Measurements from ENCODE around the gene NELFCD.
A peak's percentile ranks its signal among the peaks of the same experiment; 100 is the strongest.

Gene NELFCD

DNA sequence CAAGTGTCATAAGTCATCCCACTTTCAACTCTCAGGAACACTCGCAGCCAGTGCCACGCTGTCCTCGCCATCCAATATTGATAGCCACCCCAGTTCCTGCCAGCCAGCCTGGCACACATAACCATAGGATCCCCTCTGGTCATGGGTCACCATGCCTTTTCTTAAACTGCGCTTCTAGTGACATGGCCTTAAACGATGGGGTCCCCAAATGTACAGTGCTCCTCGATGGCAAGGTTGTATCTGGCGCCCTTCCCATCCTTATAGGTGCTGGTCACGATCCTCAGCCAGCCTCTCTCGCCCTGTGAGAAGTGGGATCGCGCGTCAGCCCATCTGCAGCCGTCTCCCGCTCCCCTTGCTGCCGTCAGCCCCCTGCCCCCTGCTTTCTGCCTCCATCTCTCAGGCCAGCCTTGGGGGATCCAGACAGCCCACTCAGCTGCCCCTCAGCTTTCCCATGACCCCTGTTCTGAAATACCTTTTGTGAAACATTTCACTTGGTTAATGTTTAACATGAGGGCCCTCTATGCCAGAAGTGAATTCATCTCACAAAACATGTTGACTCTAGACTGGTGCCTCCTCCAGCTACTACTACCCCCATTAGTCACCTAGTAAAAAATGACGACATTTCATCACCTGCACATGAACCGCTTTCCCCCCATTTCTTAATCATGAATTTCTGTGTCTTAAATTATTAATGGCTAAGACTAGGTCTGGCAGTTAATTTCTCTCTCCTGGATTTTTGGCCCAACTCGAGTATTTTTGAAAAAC, 14.6 kb downstream of the NELFCD start:
- no peak for DNase-seq (ENCODE audit: low read depth, low spot score)
- Histone ChIP-seq H3K4me3 (ENCODE audit: insufficient read length, low read depth) (no peak overlapping the region), H3K9me3 (ENCODE audit: insufficient read depth, low read length) (no peaks in the 10 kb centered on the region), H3K36me3 (ENCODE audit: insufficient read depth, insufficient read length, low read length) (peaks cover 89% of the 10 kb centered on the region), H3K9ac (ENCODE audit: insufficient read length, low read depth) (no peak overlapping the region), H3K27me3 (ENCODE audit: insufficient read depth, insufficient read length) (no peaks in the 10 kb centered on the region), H3K4me1 (ENCODE audit: insufficient read depth, insufficient read length) (no peaks in the 10 kb centered on the region)
- TF ChIP-seq SUZ12 (IDR thresholded peaks at IDR 0.05; ENCODE audit: extremely low read depth, insufficient read depth, insufficient read length) (no peak), YY1 (IDR thresholded peaks at IDR 0.05; ENCODE audit: insufficient read depth, insufficient read length) (no peak), ZNF274 (IDR thresholded peaks at IDR 0.05; ENCODE audit: low read depth, low read length) (no peak)

DNA sequence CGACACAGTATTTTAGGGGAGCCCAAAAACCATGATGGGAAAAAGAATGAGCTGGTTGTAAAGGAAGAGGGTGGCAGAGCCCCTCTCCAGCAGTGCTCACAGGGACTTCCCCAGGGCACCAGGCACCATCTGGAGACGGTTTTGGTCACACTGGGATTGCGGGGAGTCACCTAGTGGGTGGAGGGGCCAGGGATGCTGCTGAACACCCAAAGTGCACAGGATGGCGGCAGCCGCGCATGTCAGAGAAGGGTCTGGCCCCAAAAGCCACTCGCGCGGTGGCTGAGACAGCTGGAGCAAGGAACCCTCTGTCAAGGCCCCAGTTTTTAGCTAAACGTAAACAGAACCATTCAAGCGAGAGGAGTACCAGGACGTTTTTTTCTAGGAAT, 15.2 kb downstream of the NELFCD start:
- Histone ChIP-seq H3K9me3 (ENCODE audit: insufficient read depth, low read length) (no peaks in the 10 kb centered on the region), H3K9ac (ENCODE audit: insufficient read length, low read depth) (no peak overlapping the region), H3K27me3 (ENCODE audit: insufficient read depth, insufficient read length) (no peaks in the 10 kb centered on the region), H3K4me1 (ENCODE audit: insufficient read depth, insufficient read length) (no peaks in the 10 kb centered on the region), H3K36me3 (ENCODE audit: insufficient read depth, insufficient read length, low read length) (peaks cover 89% of the 10 kb centered on the region), H3K4me3 (ENCODE audit: insufficient read length, low read depth) (no peak overlapping the region)
- no peak for DNase-seq (ENCODE audit: low read depth, low spot score)
- TF ChIP-seq YY1 (IDR thresholded peaks at IDR 0.05; ENCODE audit: insufficient read depth, insufficient read length) (no peak), SUZ12 (IDR thresholded peaks at IDR 0.05; ENCODE audit: extremely low read depth, insufficient read depth, insufficient read length) (no peak), ZNF274 (IDR thresholded peaks at IDR 0.05; ENCODE audit: low read depth, low read length) (no peak)

DNA sequence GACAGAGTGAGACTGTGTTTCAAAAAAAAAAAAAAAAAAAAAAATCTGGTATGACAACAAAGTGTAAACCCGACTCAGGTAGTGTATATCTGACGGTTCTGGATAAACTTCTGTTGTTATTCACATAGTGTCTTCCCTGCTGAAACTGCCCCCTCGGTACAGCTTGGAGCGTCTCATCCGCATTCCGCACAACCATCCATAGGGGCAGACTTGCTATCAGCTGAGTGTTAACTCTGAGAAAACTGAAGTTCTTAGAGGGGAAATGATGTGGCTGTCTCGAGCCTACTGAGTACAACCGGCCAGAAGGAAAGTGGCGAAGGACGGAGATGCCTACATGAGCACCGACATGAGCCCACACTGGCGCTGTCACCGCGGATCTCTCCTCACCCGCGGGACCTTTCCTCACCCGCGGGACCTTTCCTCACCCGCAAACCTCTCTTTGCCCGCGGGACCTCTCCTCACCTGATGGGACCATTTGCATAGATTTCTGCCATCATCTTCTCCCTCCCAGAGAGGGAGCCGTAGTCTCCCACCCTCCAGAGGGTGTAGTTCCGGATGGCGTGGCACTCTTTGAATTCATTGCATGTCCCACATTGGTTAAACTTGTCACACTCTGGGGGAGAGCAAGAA, 16.2 kb downstream of the NELFCD start:
- Histone ChIP-seq H3K36me3 (ENCODE audit: insufficient read depth, insufficient read length, low read length) (peaks cover 87% of the 10 kb centered on the region), H3K9me3 (ENCODE audit: insufficient read depth, low read length) (no peaks in the 10 kb centered on the region), H3K9ac (ENCODE audit: insufficient read length, low read depth) (peak overlapping the region; percentile 32), H3K4me1 (ENCODE audit: insufficient read depth, insufficient read length) (no peaks in the 10 kb centered on the region), H3K4me3 (ENCODE audit: insufficient read length, low read depth) (no peak overlapping the region), H3K27me3 (ENCODE audit: insufficient read depth, insufficient read length) (no peaks in the 10 kb centered on the region)
- TF ChIP-seq YY1 (IDR thresholded peaks at IDR 0.05; ENCODE audit: insufficient read depth, insufficient read length) (no peak), ZNF274 (IDR thresholded peaks at IDR 0.05; ENCODE audit: low read depth, low read length) (no peak), SUZ12 (IDR thresholded peaks at IDR 0.05; ENCODE audit: extremely low read depth, insufficient read depth, insufficient read length) (no peak)
- no peak for DNase-seq (ENCODE audit: low read depth, low spot score)

- DNase-seq (ENCODE audit: low read depth, low spot score) = no peak
- Histone ChIP-seq H3K4me1 (ENCODE audit: insufficient read depth, insufficient read length) (no peaks in the 10 kb centered on the region), H3K4me3 (ENCODE audit: insufficient read length, low read depth) (no peak overlapping the region), H3K9me3 (ENCODE audit: insufficient read depth, low read length) (no peaks in the 10 kb centered on the region), H3K9ac (ENCODE audit: insufficient read length, low read depth) (no peak overlapping the region), H3K27me3 (ENCODE audit: insufficient read depth, insufficient read length) (no peaks in the 10 kb centered on the region), H3K36me3 (ENCODE audit: insufficient read depth, insufficient read length, low read length) (peaks cover 76% of the 10 kb centered on the region)
- no peak for TF ChIP-seq YY1 (IDR thresholded peaks at IDR 0.05; ENCODE audit: insufficient read depth, insufficient read length)
- no peak for TF ChIP-seq ZNF274 (IDR thresholded peaks at IDR 0.05; ENCODE audit: low read depth, low read length)
- no peak for TF ChIP-seq SUZ12 (IDR thresholded peaks at IDR 0.05; ENCODE audit: extremely low read depth, insufficient read depth, insufficient read length)
These were observed 17.6 kb downstream of the NELFCD start for GRCh38 chr20:58998656-58999055.

- Histone ChIP-seq H3K27me3 (ENCODE audit: insufficient read depth, insufficient read length) (no peaks in the 10 kb centered on the region), H3K4me3 (ENCODE audit: insufficient read length, low read depth) (no peak overlapping the region), H3K36me3 (ENCODE audit: insufficient read depth, insufficient read length, low read length) (peaks cover 73% of the 10 kb centered on the region), H3K9ac (ENCODE audit: insufficient read length, low read depth) (no peak overlapping the region), H3K9me3 (ENCODE audit: insufficient read depth, low read length) (no peaks in the 10 kb centered on the region), H3K4me1 (ENCODE audit: insufficient read depth, insufficient read length) (peaks cover 3% of the 10 kb centered on the region)
- DNase-seq (ENCODE audit: low read depth, low spot score) = no peak
- TF ChIP-seq SUZ12 (IDR thresholded peaks at IDR 0.05; ENCODE audit: extremely low read depth, insufficient read depth, insufficient read length) (no peak), YY1 (IDR thresholded peaks at IDR 0.05; ENCODE audit: insufficient read depth, insufficient read length) (no peak)
These were observed 19.3 kb downstream of the NELFCD start for GRCh38 chr20:59000326-59000725.

GRCh38 chr20:59001068-59001448, 20.0 kb downstream of the NELFCD start:
- H3K27me3 ChIP-seq (ENCODE audit: insufficient read depth, insufficient read length) = peaks cover under 1% of the 10 kb centered on the region
- DNase-seq (ENCODE audit: low read depth, low spot score) = no peak
- no peaks in the 10 kb centered on the region for H3K9me3 ChIP-seq (ENCODE audit: insufficient read depth, low read length)
- H3K4me1 ChIP-seq (ENCODE audit: insufficient read depth, insufficient read length) = peaks cover 4% of the 10 kb centered on the region
- H3K4me3 ChIP-seq (ENCODE audit: insufficient read length, low read depth) = no peak overlapping the region
- TF ChIP-seq YY1 (IDR thresholded peaks at IDR 0.05; ENCODE audit: insufficient read depth, insufficient read length) = no peak
- no peak for TF ChIP-seq ZNF274 (IDR thresholded peaks at IDR 0.05; ENCODE audit: low read depth, low read length)
- no peak for TF ChIP-seq SUZ12 (IDR thresholded peaks at IDR 0.05; ENCODE audit: extremely low read depth, insufficient read depth, insufficient read length)
- H3K36me3 ChIP-seq (ENCODE audit: insufficient read depth, insufficient read length, low read length) = peaks cover 65% of the 10 kb centered on the region
- H3K9ac ChIP-seq (ENCODE audit: insufficient read length, low read depth) = no peak overlapping the region

GRCh38 chr20:59001449-59002171, 20.6 kb downstream of the NELFCD start:
- H3K36me3 ChIP-seq (ENCODE audit: insufficient read depth, insufficient read length, low read length) = peaks cover 60% of the 10 kb centered on the region
- no peak for TF ChIP-seq YY1 (IDR thresholded peaks at IDR 0.05; ENCODE audit: insufficient read depth, insufficient read length)
- no peak for TF ChIP-seq SUZ12 (IDR thresholded peaks at IDR 0.05; ENCODE audit: extremely low read depth, insufficient read depth, insufficient read length)
- no peak for TF ChIP-seq ZNF274 (IDR thresholded peaks at IDR 0.05; ENCODE audit: low read depth, low read length)
- no peaks in the 10 kb centered on the region for H3K9me3 ChIP-seq (ENCODE audit: insufficient read depth, low read length)
- no peak overlapping the region for H3K9ac ChIP-seq (ENCODE audit: insufficient read length, low read depth)
- H3K4me3 ChIP-seq (ENCODE audit: insufficient read length, low read depth) = no peak overlapping the region
- H3K4me1 ChIP-seq (ENCODE audit: insufficient read depth, insufficient read length) = peaks cover 9% of the 10 kb centered on the region
- H3K27me3 ChIP-seq (ENCODE audit: insufficient read depth, insufficient read length) = peaks cover 6% of the 10 kb centered on the region
- no peak for DNase-seq (ENCODE audit: low read depth, low spot score)
